H1 (cell line): ENCODE data around the gene SPOCK1. TPM values are rescaled to one million over a fixed set of nuclear protein-coding genes. Genes with fewer than 3 reads are reported as not detected.

Experiments used
- BACH1 ChIP-seq: IDR thresholded peaks from 2 replicates; pipeline ENCODE4 v1.6.1; 2012; ENCODE audit warnings: low read length, improper control_type of control experiment
- CBX5 ChIP-seq: fragments of 300-800, 300-1000 bp; sonication (generic); IDR thresholded peaks from 2 replicates; pipeline ENCODE4 v1.7.1; 2016; ENCODE audit warnings: antibody characterized with exemption, low read length, low read depth
- CHD7 ChIP-seq: fragments of 300-600 bp; sonication (generic); IDR thresholded peaks from 2 replicates; pipeline ENCODE4 v1.7.1; 2012; ENCODE audit warnings: low read length, moderate library complexity, mild to moderate bottlenecking, inconsistent platforms; ENCODE audit not compliant: insufficient replicate concordance
- E2F6 ChIP-seq: IDR thresholded peaks from 2 replicates; pipeline ENCODE4 v1.6.1; 2012; ENCODE audit warnings: inconsistent platforms
- HDAC2 ChIP-seq, 2 experiments: fragments of 300-600 bp in 1 of 2; sonication (generic) in 1 of 2; IDR thresholded peaks; 2 replicates each; pipeline ENCODE4 v1.6.1; 2011 to 2012; ENCODE audit warnings: low read depth in 2 of 2, low read length in 2 of 2, mild to moderate bottlenecking in 2 of 2, moderate library complexity in 2 of 2, borderline replicate concordance in 1 of 2, inconsistent platforms in 1 of 2
- RFX5 ChIP-seq: IDR thresholded peaks from 2 replicates; pipeline ENCODE4 v1.6.1; 2011; ENCODE audit warnings: low read depth, low read length, improper control_type of control experiment, borderline replicate concordance
- SP1 ChIP-seq: IDR thresholded peaks from 2 replicates; pipeline ENCODE4 v1.6.1; 2011; ENCODE audit warnings: low read depth, low read length
- SP4 ChIP-seq: IDR thresholded peaks from 2 replicates; pipeline ENCODE4 v1.6.1; 2012; ENCODE audit warnings: low read length, inconsistent platforms
- TAF1 ChIP-seq: IDR thresholded peaks from 2 replicates; pipeline ENCODE4 v1.6.1; 2011; ENCODE audit warnings: mild to moderate bottlenecking, low read depth, low read length
- ZNF274 ChIP-seq: IDR thresholded peaks from 2 replicates; pipeline ENCODE4 v1.7.0; 2012; ENCODE audit warnings: low read length, borderline replicate concordance; ENCODE audit errors: extremely low read depth
- polyA plus RNA-seq, 7 experiments: library from polyadenylated mRNA; depleted of rRNA in 3 of 7; stranded (reverse) in 5 of 7; unstranded in 2 of 7; fragments of >200 nt in 5 of 7; fragments of 200-250 nt in 2 of 7; gene quantifications; 1 replicate in 5 of 7; 2 replicates in 1 of 7; 4 replicates in 1 of 7; pipeline versions ENCODE4 v1.2.1 to v1.2.3, GENCODE V29; 2011 to 2013; ENCODE audit warnings: missing spikeins in 2 of 7, mixed read lengths in 2 of 7
- total RNA-seq: library from RNA; stranded (reverse); fragmentation: NEBNext Ultra II Directional; extraction: Animal tissue kit (Norgen Biotek cat#: 25700); gene quantifications from 2 replicates; pipeline ENCODE4 v1.2.1, GENCODE V29; 2021

Gene SPOCK1
- total and polyA plus RNA-seq, 2 of the 8 experiments (the other 6 are each of a cell fraction or from before 2014, with no cell fraction given): 6.9 to 18.1 TPM

GRCh38 chr5:136957428-136957827 is 541.7 kb downstream of the SPOCK1 start (continued):
- TF ChIP-seq CHD7 (no peak), SP1 (no peak), HDAC2 (IDR thresholded peaks at IDR 0.05; ENCODE audit: borderline replicate concordance in 1 of 2, low read depth in 2 of 2, low read length in 2 of 2) (no peak), ZNF274 (no peak), BACH1 (no peak), RFX5 (no peak), E2F6 (no peak), SP4 (no peak), CBX5 (no peak), TAF1 (no peak)
